DMS53 (cell line): ENCODE results near the gene TNRC6B.
"Not testable (repeated sequence)": the region's sequence is repeated elsewhere in the genome, so short reads cannot be mapped to it uniquely, and the experiment has no call there.

Experiments used
- DNase-seq: peaks from one replicate; lab custom pipeline; 2025; lab: John Stamatoyannopoulos, UW

Gene TNRC6B

GRCh38 chr22:40364431-40364830 lies 186.7 kb downstream of the TNRC6B start:
- DNase-seq = no peak

- no peak for DNase-seq
Observed at GRCh38 chr22:40366068-40366467, 188.3 kb downstream of the TNRC6B start.

GRCh38 chr22:40367342-40367741 lies 189.6 kb downstream of the TNRC6B start:
- no peak for DNase-seq

GRCh38 chr22:40368016-40368415 lies 190.3 kb downstream of the TNRC6B start:
- no peak for DNase-seq

GRCh38 chr22:40368836-40369235 lies 191.1 kb downstream of the TNRC6B start:
- DNase-seq = peak; percentile 28

GRCh38 chr22:40374567-40374966 lies 196.8 kb downstream of the TNRC6B start:
- no peak for DNase-seq

GRCh38 chr22:40376149-40376548 lies 198.4 kb downstream of the TNRC6B start:
- no peak for DNase-seq

GRCh38 chr22:40377931-40378330 lies 200.2 kb downstream of the TNRC6B start:
- no peak for DNase-seq

- not testable (repeated sequence) for DNase-seq
Observed at GRCh38 chr22:40378448-40378847, 200.7 kb downstream of the TNRC6B start.

- no peak for DNase-seq
Observed at GRCh38 chr22:40381461-40381860, 203.7 kb downstream of the TNRC6B start.

GRCh38 chr22:40383905-40384304 lies 206.2 kb downstream of the TNRC6B start:
- no peak for DNase-seq

GRCh38 chr22:40385036-40385782 lies 207.5 kb downstream of the TNRC6B start:
- no peak for DNase-seq
